HEK293T (cell line): ENCODE results near the gene PELI2.

Source experiments
- ELF4 ChIP-seq: fragments of 450-650 bp; IDR thresholded peaks from 2 replicates; pipeline ENCODE4 v1.6.1; 2017; ENCODE audit warnings: antibody characterized with exemption
- NFRKB ChIP-seq: fragments of 450-650 bp; IDR thresholded peaks from 2 replicates; pipeline ENCODE4 v1.6.1; 2016; ENCODE audit warnings: mild to moderate bottlenecking, moderate library complexity
- SUZ12 ChIP-seq: fragments of 450-650 bp; IDR thresholded peaks from 2 replicates; pipeline ENCODE4 v1.6.1; 2016; ENCODE audit warnings: mild to moderate bottlenecking

- TF ChIP-seq SUZ12 (no peak), ELF4 (no peak), NFRKB (no peak)
Measured at GRCh38 chr14:56145965-56146364, 27.8 kb downstream of the PELI2 start.
